ENCODE measurements around the gene MCU.

DNA sequence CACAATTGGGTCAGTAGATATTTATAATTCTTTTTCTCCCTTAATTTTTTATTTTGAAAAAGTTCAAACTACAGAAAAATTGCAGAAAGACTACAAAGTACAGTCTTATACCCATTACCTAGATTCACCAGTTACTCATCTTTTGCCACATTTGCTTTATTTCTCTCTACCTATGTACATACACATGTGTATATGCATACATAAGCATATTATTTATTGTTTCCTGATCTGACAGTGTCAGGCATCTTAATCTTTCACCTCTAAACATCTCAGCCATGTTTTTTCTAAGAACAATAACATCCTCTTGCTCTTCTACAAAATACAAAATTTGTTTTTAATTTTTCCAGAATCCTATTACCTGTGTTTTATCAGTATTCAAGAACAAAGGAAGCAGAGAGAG is 133.2 kb downstream of the MCU start:
- TF ChIP-seq CTCF (IDR thresholded peaks at IDR 0.05; ENCODE audit: low read depth, low read length) (no peak), POLR2A (IDR thresholded peaks at IDR 0.05; ENCODE audit: extremely low read depth, insufficient read length) (no peak), MAX (IDR thresholded peaks at IDR 0.05; ENCODE audit: low read depth, low read length) (no peak), MYC (IDR thresholded peaks at IDR 0.05; ENCODE audit: low read depth, low read length) (no peak)
